Caco-2 (cell line): ENCODE measurements around the gene ATAD3A. TPM values are rescaled to one million over a fixed set of nuclear protein-coding genes. Genes with fewer than 3 reads are reported as not detected.
"Not testable (repeated sequence)": the region's sequence is repeated elsewhere in the genome, so short reads cannot be mapped to it uniquely, and the experiment has no call there.

ENCODE experiments used
- BruUV-seq: library from RNA; stranded (reverse); fragments of 400-500 nt; replicated peaks from 2 replicates; lab custom pipeline; 2021; lab: Mats Ljungman, UMichigan
- CTCF ChIA-PET: fragments of 300-600 bp; sonication (Branson Sonifier 250); formaldehyde crosslinking; loops from one replicate; lab custom pipeline; 2022; ENCODE audit warnings: antibody characterized with exemption; lab: Charles Lee
- POLR2A ChIA-PET: fragments of 300-600 bp; sonication (Branson Sonifier 250); formaldehyde crosslinking; loops from one replicate; lab custom pipeline; 2022; ENCODE audit warnings: antibody characterized with exemption; lab: Charles Lee
- DNase-seq, 2 experiments: peaks; one replicate each; pipeline versions ENCODE4 v3.0.0 to v3.0.0-alpha.2; 2020 to 2022
- H3K27me3 ChIP-seq: replicated peaks from 2 replicates; pipeline ENCODE4 v1.6.0; 2011; ENCODE audit warnings: low read length; ENCODE audit not compliant: control insufficient read depth, insufficient read depth
- H3K36me3 ChIP-seq: 2 replicates; pipeline ENCODE4 v1.5.1; 2011; ENCODE audit warnings: low read length; ENCODE audit not compliant: control insufficient read depth, insufficient read depth
- H3K4me1 ChIP-seq: fragments of 250-450 bp; sonication (Bioruptor Pico); 2 replicates; pipeline ENCODE4 v1.5.1; 2020; ENCODE audit warnings: mild to moderate bottlenecking
- H3K4me3 ChIP-seq: 2 replicates; pipeline ENCODE4 v1.5.1; 2011; ENCODE audit warnings: low read depth, mild to moderate bottlenecking, control low read depth, low read length
- H3K9me3 ChIP-seq: fragments of 250-450 bp; sonication (Bioruptor Pico); 2 replicates; pipeline ENCODE4 v1.5.1; 2020; ENCODE audit warnings: mild to moderate bottlenecking, moderate library complexity
- H3K27ac Mint-ChIP-seq: one replicate; pipeline ENCODE4 v1.8.0; 2022; ENCODE audit warnings: mixed read lengths; ENCODE audit not compliant: unreplicated experiment
- H3K27me3 Mint-ChIP-seq: one replicate; pipeline ENCODE4 v1.8.0; 2022; ENCODE audit warnings: mixed read lengths; ENCODE audit not compliant: insufficient read depth, unreplicated experiment
- H3K36me3 Mint-ChIP-seq: one replicate; pipeline ENCODE4 v1.8.0; 2022; ENCODE audit warnings: mild to moderate bottlenecking, mixed read lengths; ENCODE audit not compliant: insufficient read depth, unreplicated experiment
- H3K4me1 Mint-ChIP-seq: one replicate; pipeline ENCODE4 v1.8.0; 2022; ENCODE audit warnings: low read depth, mixed read lengths; ENCODE audit not compliant: unreplicated experiment
- H3K4me3 Mint-ChIP-seq: one replicate; pipeline ENCODE4 v1.8.0; 2022; ENCODE audit warnings: mild to moderate bottlenecking, moderate library complexity, mixed read lengths; ENCODE audit not compliant: unreplicated experiment
- H3K9me3 Mint-ChIP-seq: one replicate; pipeline ENCODE4 v1.8.0; 2022; ENCODE audit warnings: mixed read lengths; ENCODE audit not compliant: unreplicated experiment
- intact Hi-C: fragments of 100-400 bp; cut with micrococcal nuclease; formaldehyde crosslinking; loops from one replicate; pipeline ENCODE4 v1.10.0; 2022; ENCODE audit not compliant: unreplicated experiment
- total RNA-seq: library from RNA; stranded (reverse); gene quantifications from 2 replicates; pipeline ENCODE4 v1.2.3, GENCODE V29; 2022
- TF ChIP-seq, protein P1 (sequence below), 2 experiments: fragments of 200-600 bp in 1 of 2; IDR thresholded peaks; 1 replicate in 1 of 2; 2 replicates in 1 of 2; pipeline versions ENCODE4 v1.5.1 to v1.8.0; 2011 to 2022; ENCODE audit warnings: antibody characterized with exemption in 1 of 2, control low read depth in 1 of 2, inconsistent platforms in 1 of 2, low read depth in 1 of 2, low read length in 1 of 2, mild to moderate bottlenecking in 1 of 2, moderate library complexity in 1 of 2; ENCODE audit not compliant: insufficient read depth in 1 of 2, severe bottlenecking in 1 of 2, unreplicated experiment in 1 of 2

The ATAD3A gene
- total RNA-seq, 1 experiment from 2014 or later, result 58.6 TPM

DNA sequence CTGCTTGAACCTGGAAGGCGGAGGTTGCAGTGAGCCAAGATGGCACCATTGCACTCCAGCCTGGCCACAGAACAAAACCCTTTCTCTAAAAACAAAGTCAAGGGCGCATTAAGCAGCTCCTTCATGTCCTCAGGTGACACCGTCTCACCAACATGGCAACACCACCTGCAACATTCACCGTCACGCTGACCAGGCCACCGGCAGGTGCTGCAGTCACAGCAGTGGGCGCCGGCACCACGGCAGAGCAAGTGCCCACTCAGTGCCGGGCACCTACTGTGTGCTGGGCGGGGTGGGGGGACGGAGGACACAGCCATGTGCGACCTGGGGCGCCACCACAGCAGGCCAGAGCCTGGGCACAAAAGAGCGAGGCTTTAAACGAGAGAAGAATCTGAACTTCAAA, 28.2 kb upstream of the ATAD3A start:
- Histone ChIP-seq H3K36me3 (no peaks in the 10 kb centered on the region), H3K4me3 (no peak overlapping the region), H3K4me1 (no peaks in the 10 kb centered on the region), H3K27me3 (no peaks in the 10 kb centered on the region), H3K9me3 (no peaks in the 10 kb centered on the region)
- intact Hi-C loops, result no loop called here
- ChIA-PET CTCF (interaction anchor here (0.7 kb wide), 1 partner anchor 86 kb away, joined by 3 read pairs; no protein-coding TSS in a partner anchor), POLR2A (no interaction called here)
- BruUV-seq, result no TSS peak
- Mint-ChIP-seq H3K4me3 (no peak overlapping the region), H3K27me3 (no peaks in the 10 kb centered on the region), H3K36me3 (peaks cover 73% of the 10 kb centered on the region), H3K9me3 (no peaks in the 10 kb centered on the region), H3K4me1 (no peaks in the 10 kb centered on the region), H3K27ac (no peak overlapping the region)
- TF ChIP-seq, protein P1, sequence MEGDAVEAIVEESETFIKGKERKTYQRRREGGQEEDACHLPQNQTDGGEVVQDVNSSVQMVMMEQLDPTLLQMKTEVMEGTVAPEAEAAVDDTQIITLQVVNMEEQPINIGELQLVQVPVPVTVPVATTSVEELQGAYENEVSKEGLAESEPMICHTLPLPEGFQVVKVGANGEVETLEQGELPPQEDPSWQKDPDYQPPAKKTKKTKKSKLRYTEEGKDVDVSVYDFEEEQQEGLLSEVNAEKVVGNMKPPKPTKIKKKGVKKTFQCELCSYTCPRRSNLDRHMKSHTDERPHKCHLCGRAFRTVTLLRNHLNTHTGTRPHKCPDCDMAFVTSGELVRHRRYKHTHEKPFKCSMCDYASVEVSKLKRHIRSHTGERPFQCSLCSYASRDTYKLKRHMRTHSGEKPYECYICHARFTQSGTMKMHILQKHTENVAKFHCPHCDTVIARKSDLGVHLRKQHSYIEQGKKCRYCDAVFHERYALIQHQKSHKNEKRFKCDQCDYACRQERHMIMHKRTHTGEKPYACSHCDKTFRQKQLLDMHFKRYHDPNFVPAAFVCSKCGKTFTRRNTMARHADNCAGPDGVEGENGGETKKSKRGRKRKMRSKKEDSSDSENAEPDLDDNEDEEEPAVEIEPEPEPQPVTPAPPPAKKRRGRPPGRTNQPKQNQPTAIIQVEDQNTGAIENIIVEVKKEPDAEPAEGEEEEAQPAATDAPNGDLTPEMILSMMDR (IDR thresholded peaks at IDR 0.05; ENCODE audit: insufficient read depth in 1 of 2, low read depth in 1 of 2, low read length in 1 of 2, severe bottlenecking in 1 of 2, unreplicated experiment in 1 of 2), result no peak
- DNase-seq, result no peak

DNA sequence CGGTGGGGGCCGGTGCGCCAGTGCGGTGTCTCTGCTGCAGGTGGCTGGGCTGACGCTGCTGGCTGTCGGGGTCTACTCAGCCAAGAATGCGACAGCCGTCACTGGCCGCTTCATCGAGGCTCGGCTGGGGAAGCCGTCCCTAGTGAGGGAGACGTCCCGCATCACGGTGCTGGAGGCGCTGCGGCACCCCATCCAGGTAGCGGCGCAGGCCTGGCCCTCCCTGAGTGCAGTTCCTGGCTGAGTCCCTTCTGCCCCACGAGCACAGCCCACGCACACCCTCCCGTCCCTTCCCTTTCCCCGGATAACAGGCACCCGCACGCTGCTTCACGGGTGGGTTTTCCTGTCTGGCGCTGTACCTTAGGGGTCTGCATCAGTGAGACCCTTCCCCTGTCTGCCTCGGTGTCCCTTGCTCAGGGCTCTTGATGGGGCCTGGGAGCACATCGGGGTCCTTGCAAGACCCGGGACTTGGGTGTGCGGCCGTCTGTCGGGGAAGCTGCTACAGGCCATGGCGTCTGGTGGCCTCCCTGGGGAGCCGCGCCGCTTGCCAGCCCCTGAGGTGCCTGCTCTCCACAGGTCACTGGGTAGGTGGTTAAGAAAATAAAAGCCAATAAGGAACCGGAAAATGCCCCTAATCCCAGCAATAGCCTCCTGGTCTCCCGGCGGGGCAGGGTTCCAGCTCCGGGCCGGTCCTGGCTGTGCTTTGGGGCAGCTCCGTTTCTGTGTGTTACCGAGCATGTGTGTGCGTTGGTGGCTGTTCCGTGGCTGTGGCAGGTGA, 26.8 kb upstream of the ATAD3A start:
- CTCF ChIA-PET, H3K4me1 Mint-ChIP-seq, BruUV-seq, H3K27me3 Mint-ChIP-seq, intact Hi-C loops, H3K4me3 ChIP-seq, H3K36me3 ChIP-seq, POLR2A ChIA-PET, H3K27ac Mint-ChIP-seq, DNase-seq, H3K9me3 ChIP-seq, H3K9me3 Mint-ChIP-seq, H3K4me3 Mint-ChIP-seq, H3K4me1 ChIP-seq, H3K27me3 ChIP-seq: not testable (repeated sequence)
- H3K36me3 Mint-ChIP-seq, result peaks cover 77% of the 10 kb centered on the region

DNA sequence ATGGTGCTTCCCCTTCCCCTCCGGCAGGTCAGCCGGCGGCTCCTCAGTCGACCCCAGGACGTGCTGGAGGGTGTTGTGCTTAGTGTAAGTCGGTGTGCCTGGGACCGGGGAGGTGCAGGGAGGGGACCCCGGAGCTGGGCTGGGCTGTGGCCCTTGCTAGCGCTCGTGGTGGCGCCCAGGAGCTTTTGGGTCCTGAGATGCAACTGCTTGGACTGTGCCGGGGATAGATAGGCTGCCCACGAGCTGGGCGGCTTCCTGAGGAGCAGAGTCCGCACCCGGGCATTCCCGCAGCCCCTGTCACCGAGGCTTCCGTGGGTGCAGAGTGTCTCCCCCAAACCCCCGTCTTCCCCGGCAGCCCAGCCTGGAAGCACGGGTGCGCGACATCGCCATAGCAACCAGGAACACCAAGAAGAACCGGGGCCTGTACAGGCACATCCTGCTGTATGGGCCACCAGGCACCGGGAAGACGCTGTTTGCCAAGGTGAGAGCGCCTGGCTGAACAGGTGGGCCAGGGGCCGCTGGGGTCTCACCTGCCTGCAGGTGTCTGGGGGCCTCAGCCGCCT, 26.1 kb upstream of the ATAD3A start:
- H3K9me3 Mint-ChIP-seq, POLR2A ChIA-PET, H3K4me3 ChIP-seq, H3K27me3 Mint-ChIP-seq, H3K9me3 ChIP-seq, H3K4me3 Mint-ChIP-seq, H3K4me1 ChIP-seq, H3K27ac Mint-ChIP-seq, DNase-seq, H3K27me3 ChIP-seq, CTCF ChIA-PET, H3K4me1 Mint-ChIP-seq, H3K36me3 ChIP-seq, BruUV-seq, intact Hi-C loops: not testable (repeated sequence)
- H3K36me3 Mint-ChIP-seq, result peaks cover 77% of the 10 kb centered on the region

DNA sequence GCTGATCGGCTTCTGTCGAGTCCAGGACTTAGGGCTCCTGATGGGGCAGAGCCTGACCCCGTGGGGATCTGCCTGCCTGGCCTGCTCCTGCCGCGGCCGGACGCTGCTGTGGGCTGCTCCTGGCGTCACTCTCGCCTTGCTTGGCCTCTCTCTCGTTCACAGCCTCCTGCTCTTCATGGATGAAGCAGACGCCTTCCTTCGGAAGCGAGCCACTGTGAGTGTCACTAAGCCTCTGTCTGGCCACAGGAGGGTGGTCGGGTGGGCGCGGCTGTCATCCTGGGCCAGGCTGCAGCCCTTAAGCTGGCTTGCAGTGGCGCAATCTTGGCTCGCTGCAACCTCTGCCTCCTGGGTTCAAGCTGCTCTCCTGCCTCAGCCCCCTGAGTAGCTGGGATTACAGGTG, 24.3 kb upstream of the ATAD3A start:
- no peak overlapping the region for H3K4me3 ChIP-seq
- H3K36me3 ChIP-seq, result peaks cover 4% of the 10 kb centered on the region
- Mint-ChIP-seq H3K4me3 (no peak overlapping the region), H3K36me3 (peaks cover 84% of the 10 kb centered on the region), H3K9me3 (no peaks in the 10 kb centered on the region), H3K4me1 (no peaks in the 10 kb centered on the region), H3K27ac (no peak overlapping the region), H3K27me3 (no peaks in the 10 kb centered on the region)
- H3K4me1 ChIP-seq, result no peaks in the 10 kb centered on the region
- CTCF ChIA-PET, result no interaction called here
- BruUV-seq, result no TSS peak
- no peak for DNase-seq
- H3K9me3 ChIP-seq, result no peaks in the 10 kb centered on the region
- TF ChIP-seq, protein P1 (IDR thresholded peaks at IDR 0.05; ENCODE audit: insufficient read depth in 1 of 2, low read depth in 1 of 2, low read length in 1 of 2, severe bottlenecking in 1 of 2, unreplicated experiment in 1 of 2), result no peak
- POLR2A ChIA-PET, result no interaction called here
- intact Hi-C loops, result no loop called here
- H3K27me3 ChIP-seq, result no peaks in the 10 kb centered on the region
